ENCODE measurements around the gene PCNT. TPM values are rescaled to one million over a fixed set of nuclear protein-coding genes. Genes with fewer than 3 reads are reported as not detected.

PCNT gene
- 10 to 100 TPM; 25.2 to 31.0 (median 28.5) TPM for total RNA-seq

GRCh38 chr21:46323710-46324389, at the start of gene PCNT, which contains the start of gene C21orf58:
Gene PCNT (plus strand): TSS chr21:46324156. CDS start chr21:46324229, 73 bp downstream.
Gene C21orf58 (minus strand): TSS chr21:46323870. CDS start chr21:46322738, 1,132 bp downstream.
- intact Hi-C loops (cut with DNase I; ENCODE audit: low total_unique reads), result no loop called here
- peak; percentile 97 to 98 for DNase-seq (ENCODE audit: low spot score in 2 of 2)
- peaks cover 3 to 11% of the 10 kb centered on the region in 2 donors for H3K4me1 ChIP-seq
- H3K9me3 ChIP-seq, result no peaks in the 10 kb centered on the region
- H3K4me3 ChIP-seq, result peak within 1 kb of the TSS; percentile 76 to 98 (median 80)
- H3K36me3 ChIP-seq, result no peaks in the 10 kb centered on the region
- peak in 2 of 3 donors; percentile 38 to 70 for TF ChIP-seq POLR2AphosphoS5 (IDR thresholded peaks at IDR 0.05)
- no peak for TF ChIP-seq CTCF (IDR thresholded peaks at IDR 0.05)
- TF ChIP-seq POLR2A (IDR thresholded peaks at IDR 0.05), result no peak
- peak within 1 kb of the TSS; percentile 95 to 96 for H3K27ac ChIP-seq
- no peaks in the 10 kb centered on the region for H3K27me3 ChIP-seq

GRCh38 chr21:46274797-46275390, 49.1 kb upstream of the PCNT start:
- Histone ChIP-seq H3K9me3 (no peaks in the 10 kb centered on the region), H3K4me1 (no peaks in the 10 kb centered on the region), H3K27ac (no peak overlapping the region), H3K36me3 (peaks cover 30% of the 10 kb centered on the region), H3K27me3 (no peaks in the 10 kb centered on the region), H3K4me3 (no peak overlapping the region)
- DNase-seq (ENCODE audit: low spot score in 2 of 2), result no peak
- no peak for TF ChIP-seq POLR2A (IDR thresholded peaks at IDR 0.05)
- no peak for TF ChIP-seq POLR2AphosphoS5 (IDR thresholded peaks at IDR 0.05)
- no peak for TF ChIP-seq CTCF (IDR thresholded peaks at IDR 0.05)
- intact Hi-C loops (cut with DNase I; ENCODE audit: low total_unique reads), result no loop called here

GRCh38 chr21:46284077-46284644, 39.8 kb upstream of the PCNT start:
- no peaks in the 10 kb centered on the region for H3K36me3 ChIP-seq
- DNase-seq (ENCODE audit: low spot score in 2 of 2), result peak in 1 of 2 donors; percentile 31
- H3K4me3 ChIP-seq, result peak overlapping the region in 2 of 3 donors; percentile 8 to 96
- intact Hi-C loops (cut with DNase I; ENCODE audit: low total_unique reads), result no loop called here
- no peak for TF ChIP-seq POLR2A (IDR thresholded peaks at IDR 0.05)
- TF ChIP-seq POLR2AphosphoS5 (IDR thresholded peaks at IDR 0.05), result no peak
- TF ChIP-seq CTCF (IDR thresholded peaks at IDR 0.05), result no peak
- H3K27me3 ChIP-seq, result no peaks in the 10 kb centered on the region
- peak overlapping the region; percentile 64 to 98 for H3K27ac ChIP-seq
- H3K9me3 ChIP-seq, result no peaks in the 10 kb centered on the region
- peaks cover 0 to 29% of the 10 kb centered on the region in 2 donors for H3K4me1 ChIP-seq

GRCh38 chr21:46284733-46285132, 39.2 kb upstream of the PCNT start:
- Histone ChIP-seq H3K9me3 (no peaks in the 10 kb centered on the region), H3K27me3 (no peaks in the 10 kb centered on the region), H3K4me3 (peak overlapping the region in 2 of 3 donors; percentile 95 to 96), H3K27ac (peak overlapping the region; percentile 93 to 98), H3K4me1 (peaks cover 0 to 29% of the 10 kb centered on the region in 2 donors), H3K36me3 (no peaks in the 10 kb centered on the region)
- no peak for DNase-seq (ENCODE audit: low spot score in 2 of 2)
- intact Hi-C loops (cut with DNase I; ENCODE audit: low total_unique reads), result no loop called here
- TF ChIP-seq CTCF (IDR thresholded peaks at IDR 0.05), result no peak

GRCh38 chr21:46285206-46285661, 38.7 kb upstream of the PCNT start, which contains the start of gene MCM3AP:
Gene MCM3AP (minus strand): TSS chr21:46285611. CDS start chr21:46285286, 325 bp downstream.
- H3K27ac ChIP-seq, result peak within 1 kb of the TSS; percentile 93 to 98
- H3K36me3 ChIP-seq, result no peaks in the 10 kb centered on the region
- no peak for DNase-seq (ENCODE audit: low spot score in 2 of 2)
- peak within 1 kb of the TSS; percentile 78 to 96 (median 95) for H3K4me3 ChIP-seq
- H3K9me3 ChIP-seq, result no peaks in the 10 kb centered on the region
- intact Hi-C loops (cut with DNase I; ENCODE audit: low total_unique reads), result no loop called here
- no peak for TF ChIP-seq POLR2AphosphoS5 (IDR thresholded peaks at IDR 0.05)
- H3K4me1 ChIP-seq, result peaks cover 0 to 29% of the 10 kb centered on the region in 2 donors
- no peaks in the 10 kb centered on the region for H3K27me3 ChIP-seq

All from breast epithelium (tissue), 4 donors.